Endometrium (tissue), 2 donors: ENCODE results near the gene ANKRD20A1.
"Not testable (repeated sequence)": the region's sequence is repeated elsewhere in the genome, so short reads cannot be mapped to it uniquely, and the experiment has no call there.

ENCODE experiments used
- FAIRE-seq: peaks from 2 replicates; lab custom pipeline; 2012; peaks lifted over from hg19 to GRCh38; lab: Jason Lieb, UNC
- donor health status: control.
- donor health status: control.

The ANKRD20A1 gene

DNA sequence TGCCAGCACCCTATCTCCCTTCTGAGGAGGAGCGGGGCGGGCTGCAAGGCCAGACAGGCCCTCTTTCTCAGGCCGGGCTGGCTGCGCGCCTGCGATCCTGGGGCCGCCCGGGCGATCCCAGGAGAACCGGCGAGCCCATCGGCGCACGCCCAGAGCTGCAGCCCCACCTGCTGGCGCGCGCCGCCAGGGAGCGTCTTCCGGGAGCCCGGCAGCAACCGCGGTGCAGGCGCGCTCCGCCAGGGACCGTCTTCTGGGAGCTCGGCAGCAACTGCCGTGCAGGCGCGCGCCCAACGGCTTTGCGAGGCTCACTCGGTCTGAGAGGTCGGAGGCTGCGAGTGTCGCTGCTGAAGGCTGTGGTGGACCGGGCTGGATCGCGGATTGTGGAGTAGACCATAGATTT is at the start of gene ANKRD20A1:
Gene ANKRD20A1 (plus strand): TSS at position 61 of the 400 bp plus-strand sequence. CDS start 496 bp downstream, outside the sequence.
- not testable (repeated sequence) for FAIRE-seq

DNA sequence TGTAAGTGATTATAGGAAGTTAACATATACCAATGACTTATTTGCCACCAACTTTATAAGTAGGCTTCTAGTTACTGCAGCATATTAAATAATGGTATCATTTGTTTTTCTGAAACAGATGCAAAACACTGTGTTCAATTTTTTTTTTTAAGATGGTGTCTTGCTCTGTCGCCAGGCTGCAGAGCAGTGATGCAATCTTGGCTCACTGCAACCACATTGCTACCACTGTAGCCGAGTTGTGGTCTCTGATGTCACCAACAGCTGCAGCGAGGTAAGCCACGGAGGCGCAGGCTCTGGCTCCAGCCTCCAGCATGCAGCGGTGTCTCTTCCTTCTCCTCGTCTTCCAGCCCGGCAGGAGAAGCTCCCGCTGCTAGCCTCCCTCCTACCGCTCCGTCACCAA is 26.6 kb upstream of the ANKRD20A1 start:
- not testable (repeated sequence) for FAIRE-seq
